ENCODE results near the gene GAB2. TPM values are rescaled to one million over a fixed set of nuclear protein-coding genes. Genes with fewer than 3 reads are reported as not detected.

Gene GAB2
- polyA plus RNA-seq, 3 donors = 2.8 to 39.4 (median 4.4) TPM

- peaks cover 65% of the 10 kb centered on the region for H3K4me1 Mint-ChIP-seq
- no peak for TF ChIP-seq CTCF (IDR thresholded peaks at IDR 0.05)
- peak overlapping the region; percentile 11 to 95 for H3K4me3 Mint-ChIP-seq
Measured at GRCh38 chr11:78415338-78415737, 2.3 kb downstream of the GAB2 start.

GRCh38 chr11:78414321-78415051 lies 3.1 kb downstream of the GAB2 start:
- H4K20me1 ChIP-seq (ENCODE audit: insufficient read depth, low read length) = peaks cover 62% of the 10 kb centered on the region
- 97% methylated on average over 6 of the region's 14 CpGs for WGBS (ENCODE audit: insufficient coverage)
- Mint-ChIP-seq H3K27me3 (ENCODE audit: low read depth in 3 of 3) (peaks cover 0 to 6% (median 0%) of the 10 kb centered on the region in 3 donors), H3K4me3 (no peak overlapping the region), H3K9me3 (peaks cover 7 to 13% (median 9%) of the 10 kb centered on the region in 7 donors), H3K36me3 (peaks cover 27 to 31% of the 10 kb centered on the region in 2 donors), H3K4me1 (peaks cover 56% of the 10 kb centered on the region), H3K27ac (peak overlapping the region in 6 of 7 donors; percentile 50 to 87 (median 72))
- peaks cover 5 to 10% of the 10 kb centered on the region in 2 donors for H3K9me3 ChIP-seq (replicated peaks in 1 of 2; ENCODE audit: control insufficient read depth in 1 of 2, insufficient read depth in 1 of 2, low read length in 2 of 2)
- H3K4me2 ChIP-seq (replicated peaks; ENCODE audit: extremely low read depth, low read length, poor library complexity, severe bottlenecking) = peak overlapping the region; percentile 89
- peaks cover 89% of the 10 kb centered on the region for H3K79me2 ChIP-seq (ENCODE audit: insufficient read depth, low read length)
- H3K36me3 ChIP-seq (replicated peaks in 1 of 2; ENCODE audit: control insufficient read depth in 1 of 2, insufficient read depth in 2 of 2, low read length in 2 of 2) = peaks cover 0 to 9% of the 10 kb centered on the region in 2 donors
- peaks cover 52 to 60% of the 10 kb centered on the region in 2 donors for H3K4me1 ChIP-seq (ENCODE audit: control insufficient read depth in 1 of 2, insufficient read depth in 2 of 2, low read length in 2 of 2)
- intact Hi-C loops (cut with micrococcal nuclease) = loop anchor here in 1 of 2 donors (2.0 to 5.0 kb wide), 3 partner anchors 18 to 148 kb away; no protein-coding TSS in a partner anchor
- no peak overlapping the region for H3K9ac ChIP-seq (ENCODE audit: insufficient read depth, low read length, poor library complexity, severe bottlenecking)
- no peaks in the 10 kb centered on the region for H3K27me3 ChIP-seq (ENCODE audit: control insufficient read depth in 2 of 2, insufficient read depth in 2 of 2, low read length in 2 of 2)
- H3K4me3 ChIP-seq (replicated peaks in 1 of 3; ENCODE audit: low read depth in 2 of 3, low read length in 3 of 3) = peak overlapping the region in 1 of 3 experiments; percentile 94
- TF ChIP-seq CTCF (IDR thresholded peaks at IDR 0.05) = peak; percentile 76
- no peak overlapping the region for H2AFZ ChIP-seq (ENCODE audit: insufficient read depth, low read depth, low read length, poor library complexity, severe bottlenecking)
- DNase-seq = peak in 1 of 3 donors; percentile 39
- peak overlapping the region in 1 of 2 donors; percentile 43 for H3K27ac ChIP-seq (ENCODE audit: low read depth in 1 of 2, low read length in 2 of 2)

More at GRCh38 chr11:78415338-78415737, 2.3 kb downstream of the GAB2 start:
- H3K9ac ChIP-seq (ENCODE audit: insufficient read depth, low read length, poor library complexity, severe bottlenecking) = no peak overlapping the region
- peak overlapping the region in 1 of 2 donors; percentile 98 for H3K27ac ChIP-seq (ENCODE audit: low read depth in 1 of 2, low read length in 2 of 2)
- peak overlapping the region; percentile 57 to 99 (median 98) for H3K27ac Mint-ChIP-seq
- peak overlapping the region; percentile 89 for H3K4me2 ChIP-seq (replicated peaks; ENCODE audit: extremely low read depth, low read length, poor library complexity, severe bottlenecking)
- H3K27me3 Mint-ChIP-seq (ENCODE audit: low read depth in 3 of 3) = peaks cover 0 to 6% (median 0%) of the 10 kb centered on the region in 3 donors
- no peak for DNase-seq
- H3K9me3 ChIP-seq (replicated peaks in 1 of 2; ENCODE audit: control insufficient read depth in 1 of 2, insufficient read depth in 1 of 2, low read length in 2 of 2) = peaks cover under 1 to 3% of the 10 kb centered on the region in 2 donors
- H3K9me3 Mint-ChIP-seq = peaks cover 0 to 5% (median 3%) of the 10 kb centered on the region in 7 donors
- H2AFZ ChIP-seq (ENCODE audit: insufficient read depth, low read depth, low read length, poor library complexity, severe bottlenecking) = no peak overlapping the region
- intact Hi-C loops (cut with micrococcal nuclease) = loop anchor here in 1 of 2 donors (2.0 to 5.0 kb wide), 2 partner anchors 17 to 123 kb away; no protein-coding TSS in a partner anchor
- peaks cover 80% of the 10 kb centered on the region for H3K79me2 ChIP-seq (ENCODE audit: insufficient read depth, low read length)
- peak overlapping the region in 1 of 3 experiments; percentile 94 for H3K4me3 ChIP-seq (replicated peaks in 1 of 3; ENCODE audit: low read depth in 2 of 3, low read length in 3 of 3)
- H3K27me3 ChIP-seq (ENCODE audit: control insufficient read depth in 2 of 2, insufficient read depth in 2 of 2, low read length in 2 of 2) = no peaks in the 10 kb centered on the region
- H3K4me1 ChIP-seq (ENCODE audit: control insufficient read depth in 1 of 2, insufficient read depth in 2 of 2, low read length in 2 of 2) = peaks cover 61 to 68% of the 10 kb centered on the region in 2 donors
- peaks cover 0 to 2% of the 10 kb centered on the region in 2 donors for H3K36me3 ChIP-seq (replicated peaks in 1 of 2; ENCODE audit: control insufficient read depth in 1 of 2, insufficient read depth in 2 of 2, low read length in 2 of 2)
- peaks cover 54% of the 10 kb centered on the region for H4K20me1 ChIP-seq (ENCODE audit: insufficient read depth, low read length)
- 85% methylated on average over 2 of the region's 4 CpGs for WGBS (ENCODE audit: insufficient coverage)
- peaks cover 22 to 24% of the 10 kb centered on the region in 2 donors for H3K36me3 Mint-ChIP-seq

Measured in CD14-positive monocyte (primary cell).